ENCODE data around the gene EBF3. TPM values are rescaled to one million over a fixed set of nuclear protein-coding genes. Genes with fewer than 3 reads are reported as not detected.

The EBF3 gene
- polyA plus RNA-seq, 12 donors: 51.3 to 117 (median 70.4) TPM; not detected in 1

GRCh38 chr10:129854158-129854557 is 109.9 kb downstream of the EBF3 start:
- no peak for DNase-seq

GRCh38 chr10:129853562-129853903 is 110.5 kb downstream of the EBF3 start:
- DNase-seq: no peak

- DNase-seq: no peak
Measured at GRCh38 chr10:129852829-129853561, 111.1 kb downstream of the EBF3 start.

- DNase-seq: no peak
Measured at GRCh38 chr10:129851941-129852640, 112.0 kb downstream of the EBF3 start.

GRCh38 chr10:129850790-129851189 is 113.3 kb downstream of the EBF3 start:
- no peak for DNase-seq

- DNase-seq: no peak
Measured at GRCh38 chr10:129850316-129850715, 113.8 kb downstream of the EBF3 start.

- DNase-seq: no peak
Measured at GRCh38 chr10:129849853-129850252, 114.2 kb downstream of the EBF3 start.

- no peak for DNase-seq
Measured at GRCh38 chr10:129849452-129849750, 114.7 kb downstream of the EBF3 start.

GRCh38 chr10:129848696-129849451 is 115.2 kb downstream of the EBF3 start:
- DNase-seq: no peak

GRCh38 chr10:129847741-129848483 is 116.2 kb downstream of the EBF3 start:
- DNase-seq: no peak

- DNase-seq: no peak
Measured at GRCh38 chr10:129846991-129847391, 117.1 kb downstream of the EBF3 start.

- no peak for DNase-seq
Measured at GRCh38 chr10:129845111-129845753, 118.8 kb downstream of the EBF3 start.

- DNase-seq: no peak
Measured at GRCh38 chr10:129844216-129844766, 119.8 kb downstream of the EBF3 start.

GRCh38 chr10:129843702-129844101 is 120.4 kb downstream of the EBF3 start:
- DNase-seq: no peak

GRCh38 chr10:129843131-129843541 is 120.9 kb downstream of the EBF3 start:
- no peak for DNase-seq

- no peak for DNase-seq
Measured at GRCh38 chr10:129842031-129842430, 122.0 kb downstream of the EBF3 start.

- no peak for DNase-seq
Measured at GRCh38 chr10:129841590-129841989, 122.5 kb downstream of the EBF3 start.

- DNase-seq: no peak
Measured at GRCh38 chr10:129841071-129841470, 123.0 kb downstream of the EBF3 start.

GRCh38 chr10:129840196-129840590 is 123.9 kb downstream of the EBF3 start:
- DNase-seq: no peak

- DNase-seq: no peak
Measured at GRCh38 chr10:129839285-129840195, 124.5 kb downstream of the EBF3 start.
